ENCODE results near the gene ROR2.

DNA sequence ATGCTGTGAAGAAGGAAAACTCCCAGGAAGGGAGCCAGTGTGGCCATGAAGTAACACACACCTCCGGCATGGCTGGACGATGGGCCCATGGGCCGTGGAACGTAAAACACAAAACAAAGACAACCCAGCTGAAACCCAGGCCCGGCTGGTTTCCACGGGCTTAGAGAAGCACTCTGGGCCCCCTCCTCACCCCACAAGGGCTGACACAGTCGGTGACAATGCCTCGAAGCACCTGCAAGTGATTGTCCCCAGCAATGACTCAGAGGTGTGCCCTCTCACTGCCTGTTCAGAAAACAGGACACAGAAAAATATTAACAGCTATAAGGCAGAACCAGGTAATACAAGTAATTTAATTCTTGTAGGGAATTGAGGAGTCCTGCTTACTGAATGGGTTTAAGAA, 135.3 kb downstream of the ROR2 start:
- TF ChIP-seq, protein P1, sequence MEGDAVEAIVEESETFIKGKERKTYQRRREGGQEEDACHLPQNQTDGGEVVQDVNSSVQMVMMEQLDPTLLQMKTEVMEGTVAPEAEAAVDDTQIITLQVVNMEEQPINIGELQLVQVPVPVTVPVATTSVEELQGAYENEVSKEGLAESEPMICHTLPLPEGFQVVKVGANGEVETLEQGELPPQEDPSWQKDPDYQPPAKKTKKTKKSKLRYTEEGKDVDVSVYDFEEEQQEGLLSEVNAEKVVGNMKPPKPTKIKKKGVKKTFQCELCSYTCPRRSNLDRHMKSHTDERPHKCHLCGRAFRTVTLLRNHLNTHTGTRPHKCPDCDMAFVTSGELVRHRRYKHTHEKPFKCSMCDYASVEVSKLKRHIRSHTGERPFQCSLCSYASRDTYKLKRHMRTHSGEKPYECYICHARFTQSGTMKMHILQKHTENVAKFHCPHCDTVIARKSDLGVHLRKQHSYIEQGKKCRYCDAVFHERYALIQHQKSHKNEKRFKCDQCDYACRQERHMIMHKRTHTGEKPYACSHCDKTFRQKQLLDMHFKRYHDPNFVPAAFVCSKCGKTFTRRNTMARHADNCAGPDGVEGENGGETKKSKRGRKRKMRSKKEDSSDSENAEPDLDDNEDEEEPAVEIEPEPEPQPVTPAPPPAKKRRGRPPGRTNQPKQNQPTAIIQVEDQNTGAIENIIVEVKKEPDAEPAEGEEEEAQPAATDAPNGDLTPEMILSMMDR (conservative IDR thresholded peaks at IDR 0.05; ENCODE audit: low read length), result no peak
- TF ChIP-seq EZH2phosphoT487 (IDR thresholded peaks at IDR 0.05; ENCODE audit: borderline replicate concordance), result no peak
